ENCODE results near the gene TIMM22. TPM values are rescaled to one million over a fixed set of nuclear protein-coding genes. Genes with fewer than 3 reads are reported as not detected.
"Not testable (repeated sequence)": the region's sequence is repeated elsewhere in the genome, so short reads cannot be mapped to it uniquely, and the experiment has no call there.

The TIMM22 gene
- total RNA-seq, 1 experiment from 2014 or later, result 31.0 TPM

GRCh38 chr17:965311-965989, 31.5 kb upstream of the TIMM22 start:
- no peak overlapping the region for H3K4me3 ChIP-seq (ENCODE audit: insufficient read depth, low read depth, low read length)
- no peaks in the 10 kb centered on the region for H3K27me3 ChIP-seq (ENCODE audit: control insufficient read depth, insufficient read depth, low read length)
- no peaks in the 10 kb centered on the region for H3K36me3 ChIP-seq (replicated peaks; ENCODE audit: control insufficient read depth, insufficient read depth, low read length)
- no peak for DNase-seq

GRCh38 chr17:967122-967521, 29.8 kb upstream of the TIMM22 start:
- Histone ChIP-seq H3K36me3 (replicated peaks; ENCODE audit: control insufficient read depth, insufficient read depth, low read length) (no peaks in the 10 kb centered on the region), H3K4me3 (ENCODE audit: insufficient read depth, low read depth, low read length) (no peak overlapping the region), H3K27me3 (ENCODE audit: control insufficient read depth, insufficient read depth, low read length) (no peaks in the 10 kb centered on the region)
- no peak for DNase-seq

GRCh38 chr17:968812-969730, 27.9 kb upstream of the TIMM22 start:
- Histone ChIP-seq H3K4me3 (ENCODE audit: insufficient read depth, low read depth, low read length) (no peak overlapping the region), H3K36me3 (replicated peaks; ENCODE audit: control insufficient read depth, insufficient read depth, low read length) (no peaks in the 10 kb centered on the region), H3K27me3 (ENCODE audit: control insufficient read depth, insufficient read depth, low read length) (no peaks in the 10 kb centered on the region)
- peak; percentile 19 for DNase-seq

DNA sequence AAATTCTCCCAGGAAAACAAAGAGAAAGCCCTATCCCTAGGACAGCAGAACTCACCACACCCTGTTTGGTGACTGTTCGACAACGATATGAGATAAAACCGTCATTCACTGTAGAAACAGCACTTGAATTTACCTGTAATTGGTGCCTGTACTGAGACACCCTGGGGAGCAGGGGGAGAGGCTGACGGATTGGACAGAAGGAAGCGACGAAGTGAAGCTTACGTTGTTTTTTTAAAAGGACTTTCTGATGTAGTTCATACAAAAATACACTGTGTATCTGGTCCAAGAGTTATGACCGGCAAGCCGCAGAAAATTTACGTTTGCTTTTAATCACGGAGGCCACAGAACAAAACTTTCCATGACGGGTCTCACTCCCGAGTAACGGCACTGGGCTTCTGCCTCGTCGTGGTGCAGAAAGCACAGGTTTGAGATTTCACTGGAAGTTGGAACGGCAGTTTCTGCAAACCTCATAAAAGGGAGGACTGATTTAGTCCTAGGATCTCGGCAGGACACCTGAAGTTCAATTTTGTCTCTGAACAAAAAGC, 27.0 kb upstream of the TIMM22 start:
- no peak overlapping the region for H3K4me3 ChIP-seq (ENCODE audit: insufficient read depth, low read depth, low read length)

GRCh38 chr17:970364-970763, 26.6 kb upstream of the TIMM22 start:
- Histone ChIP-seq H3K27me3 (ENCODE audit: control insufficient read depth, insufficient read depth, low read length) (no peaks in the 10 kb centered on the region), H3K4me3 (ENCODE audit: insufficient read depth, low read depth, low read length) (no peak overlapping the region), H3K36me3 (replicated peaks; ENCODE audit: control insufficient read depth, insufficient read depth, low read length) (no peaks in the 10 kb centered on the region)
- peak; percentile 55 for DNase-seq

More for the DNA sequence above, 27.0 kb upstream of the TIMM22 start:
- DNase-seq, result peak; percentile 62
- Histone ChIP-seq H3K36me3 (replicated peaks; ENCODE audit: control insufficient read depth, insufficient read depth, low read length) (no peaks in the 10 kb centered on the region), H3K27me3 (ENCODE audit: control insufficient read depth, insufficient read depth, low read length) (no peaks in the 10 kb centered on the region)

DNA sequence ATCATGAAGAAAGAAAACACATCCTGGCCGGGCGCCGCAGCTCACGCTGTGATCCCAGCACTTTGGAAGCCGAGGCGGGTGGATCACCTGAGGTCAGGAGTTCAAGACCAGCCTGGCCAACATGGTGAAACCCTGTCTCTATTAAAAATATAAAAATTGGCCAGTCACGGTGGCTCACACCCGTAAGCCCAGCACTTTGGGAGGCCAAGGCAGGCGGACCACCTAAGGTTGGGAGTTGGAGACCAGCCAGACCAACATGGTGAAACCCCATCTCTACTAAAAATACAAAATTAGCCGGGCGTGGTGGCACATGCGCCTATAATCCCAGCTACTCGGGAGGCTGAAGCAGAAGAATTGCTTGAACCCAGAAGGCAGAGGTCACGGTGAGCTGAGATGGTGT, 25.1 kb upstream of the TIMM22 start:
- DNase-seq; H3K4me3 ChIP-seq (ENCODE audit: insufficient read depth, low read depth, low read length); H3K36me3 ChIP-seq (replicated peaks; ENCODE audit: control insufficient read depth, insufficient read depth, low read length); H3K27me3 ChIP-seq (ENCODE audit: control insufficient read depth, insufficient read depth, low read length): not testable (repeated sequence)

- DNase-seq, result peak; percentile 64
- H3K36me3 ChIP-seq (replicated peaks; ENCODE audit: control insufficient read depth, insufficient read depth, low read length), result no peaks in the 10 kb centered on the region
- no peaks in the 10 kb centered on the region for H3K27me3 ChIP-seq (ENCODE audit: control insufficient read depth, insufficient read depth, low read length)
- H3K4me3 ChIP-seq (ENCODE audit: insufficient read depth, low read depth, low read length), result no peak overlapping the region
Measured at GRCh38 chr17:973053-973452, 23.9 kb upstream of the TIMM22 start.

DNA sequence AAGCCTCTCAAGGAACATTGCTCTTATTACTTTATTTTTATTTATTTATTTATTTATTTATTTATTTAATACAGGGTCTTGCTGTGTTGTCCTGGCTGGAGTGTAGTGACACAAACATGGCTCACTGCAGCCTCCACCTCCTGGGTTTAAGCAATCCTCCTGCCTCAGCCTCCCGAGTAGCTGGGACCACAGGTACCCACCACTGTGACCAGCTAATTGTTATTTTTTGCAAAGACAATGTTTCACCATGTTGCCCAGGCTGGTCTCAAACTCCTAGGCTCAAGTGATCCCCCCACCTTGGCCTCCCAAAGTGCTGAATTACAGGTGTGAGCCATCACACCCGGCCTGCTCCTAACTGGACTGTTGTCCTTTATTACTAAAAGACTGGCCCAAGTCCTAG, 22.2 kb upstream of the TIMM22 start:
- DNase-seq; H3K36me3 ChIP-seq (replicated peaks; ENCODE audit: control insufficient read depth, insufficient read depth, low read length); H3K4me3 ChIP-seq (ENCODE audit: insufficient read depth, low read depth, low read length); H3K27me3 ChIP-seq (ENCODE audit: control insufficient read depth, insufficient read depth, low read length): not testable (repeated sequence)

- no peak overlapping the region for H3K4me3 ChIP-seq (ENCODE audit: insufficient read depth, low read depth, low read length)
Measured at GRCh38 chr17:975371-975915, 21.5 kb upstream of the TIMM22 start.

DNA sequence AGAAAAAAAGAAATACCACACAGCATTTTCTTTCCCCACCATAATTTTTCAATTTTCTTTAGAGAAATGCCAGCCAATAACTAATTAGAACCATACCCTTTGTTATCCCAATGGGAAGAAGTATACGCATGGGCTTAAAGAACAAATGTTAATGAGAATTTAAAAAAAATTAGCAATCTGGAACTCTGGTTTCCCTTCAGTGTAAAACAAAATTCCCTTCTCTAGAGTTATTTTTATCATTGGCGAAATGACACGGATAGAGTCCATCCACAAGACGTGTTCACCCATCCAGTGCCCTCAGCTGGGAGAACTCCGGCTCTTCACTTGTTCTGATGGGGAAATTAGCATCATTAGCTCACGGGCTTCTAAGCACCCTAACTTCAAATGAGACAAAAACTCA, 20.6 kb upstream of the TIMM22 start:
- Histone ChIP-seq H3K27me3 (ENCODE audit: control insufficient read depth, insufficient read depth, low read length) (no peaks in the 10 kb centered on the region), H3K4me3 (ENCODE audit: insufficient read depth, low read depth, low read length) (no peak overlapping the region), H3K36me3 (replicated peaks; ENCODE audit: control insufficient read depth, insufficient read depth, low read length) (no peaks in the 10 kb centered on the region)
- no peak for DNase-seq

More at GRCh38 chr17:975371-975915, 21.5 kb upstream of the TIMM22 start:
- DNase-seq, result no peak
- no peaks in the 10 kb centered on the region for H3K27me3 ChIP-seq (ENCODE audit: control insufficient read depth, insufficient read depth, low read length)
- H3K36me3 ChIP-seq (replicated peaks; ENCODE audit: control insufficient read depth, insufficient read depth, low read length), result no peaks in the 10 kb centered on the region

- Histone ChIP-seq H3K4me3 (ENCODE audit: insufficient read depth, low read depth, low read length) (peak overlapping the region; percentile 91; the same call in 1 of the 2 replicates), H3K36me3 (replicated peaks; ENCODE audit: control insufficient read depth, insufficient read depth, low read length) (no peaks in the 10 kb centered on the region), H3K27me3 (ENCODE audit: control insufficient read depth, insufficient read depth, low read length) (no peaks in the 10 kb centered on the region)
- peak; percentile 62 for DNase-seq
Measured at GRCh38 chr17:977166-977565, 19.8 kb upstream of the TIMM22 start.

GRCh38 chr17:978103-979093, 18.5 kb upstream of the TIMM22 start:
- Histone ChIP-seq H3K27me3 (ENCODE audit: control insufficient read depth, insufficient read depth, low read length) (no peaks in the 10 kb centered on the region), H3K36me3 (replicated peaks; ENCODE audit: control insufficient read depth, insufficient read depth, low read length) (no peaks in the 10 kb centered on the region), H3K4me3 (ENCODE audit: insufficient read depth, low read depth, low read length) (peak overlapping the region; percentile 91)
- peak; percentile 80 for DNase-seq

DNA sequence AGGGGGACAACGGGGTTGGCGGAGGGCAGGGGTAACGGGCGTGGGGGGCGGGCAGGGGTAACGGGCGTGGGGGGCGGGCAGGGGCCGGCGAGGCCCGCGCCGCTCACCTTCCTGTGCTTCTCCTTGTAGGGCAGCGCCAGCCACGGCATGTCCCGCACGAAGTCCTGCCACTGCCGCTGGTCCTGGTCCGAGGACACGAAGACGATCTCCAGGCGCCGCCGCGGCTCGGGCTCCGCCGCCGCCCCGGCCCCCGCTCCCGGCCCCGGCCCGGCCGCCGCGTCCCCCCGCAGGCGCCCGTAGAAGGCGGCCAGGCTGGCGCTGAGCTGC, 17.8 kb upstream of the TIMM22 start:
- H3K27me3 ChIP-seq (ENCODE audit: control insufficient read depth, insufficient read depth, low read length), result no peaks in the 10 kb centered on the region
- no peaks in the 10 kb centered on the region for H3K36me3 ChIP-seq (replicated peaks; ENCODE audit: control insufficient read depth, insufficient read depth, low read length)
- peak overlapping the region; percentile 91 for H3K4me3 ChIP-seq (ENCODE audit: insufficient read depth, low read depth, low read length)
- no peak for DNase-seq

Data from H7 (cell line).